ENCODE results near the gene DHPS. TPM values are rescaled to one million over a fixed set of nuclear protein-coding genes. Genes with fewer than 3 reads are reported as not detected.
"Not testable (repeated sequence)": the region's sequence is repeated elsewhere in the genome, so short reads cannot be mapped to it uniquely, and the experiment has no call there.

DHPS gene
- total RNA-seq: 58.6 and 60.9 TPM in 2 replicates

DNA sequence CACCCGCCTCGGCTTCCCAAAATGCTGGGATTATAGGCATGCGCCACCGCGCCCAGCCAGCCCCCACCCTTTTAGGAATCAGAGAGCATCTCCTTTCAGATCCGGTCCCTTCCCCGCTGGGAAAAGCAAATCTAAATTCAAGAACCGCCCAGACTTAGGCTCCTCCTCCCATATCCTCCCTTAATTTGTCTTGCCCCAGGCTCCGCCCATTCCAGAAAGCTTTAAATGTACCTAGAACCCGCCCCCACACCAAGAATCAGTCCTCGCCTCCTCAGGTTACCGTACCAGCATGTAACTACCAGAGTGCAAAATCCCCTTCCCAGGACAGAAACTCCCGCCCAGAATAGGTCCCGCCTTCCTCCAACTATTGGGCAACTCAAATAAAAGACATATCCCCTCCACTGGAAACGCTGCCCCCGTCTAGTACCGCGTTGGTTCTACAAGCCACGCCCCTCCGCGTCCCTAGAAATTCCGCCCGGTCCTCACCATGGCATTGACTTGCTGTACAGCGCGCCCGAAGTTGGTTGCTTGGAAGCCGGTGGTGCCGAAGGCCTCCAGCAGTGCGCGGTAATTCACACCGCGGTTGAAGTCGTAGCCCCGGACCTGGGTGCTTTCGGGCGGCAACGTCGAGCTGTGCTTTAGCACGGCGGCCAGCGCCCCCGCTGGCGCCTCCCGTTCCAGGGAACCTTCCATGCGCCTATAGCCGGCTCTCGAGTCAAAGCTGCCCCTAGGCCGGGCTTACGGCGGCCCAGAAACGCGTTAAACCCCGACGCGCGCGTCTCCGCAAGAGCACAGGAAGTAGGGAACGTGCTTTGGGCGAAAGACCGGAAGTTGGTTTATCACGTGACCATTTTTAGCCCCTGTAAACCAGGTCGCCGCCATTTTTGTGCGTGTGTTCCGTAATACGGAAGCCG lies at the start of gene DHPS:
Gene DHPS, minus strand, starts transcription at position 807 of the 914 bp plus-strand sequence. Its CDS starts 114 bp downstream, at position 693.
- DNase-seq (ENCODE audit: low read depth, low spot score): peak; percentile 93

- no peak for DNase-seq (ENCODE audit: low read depth, low spot score)
Measured at GRCh38 chr19:12731337-12731736, 49.7 kb upstream of the DHPS start.

DNA sequence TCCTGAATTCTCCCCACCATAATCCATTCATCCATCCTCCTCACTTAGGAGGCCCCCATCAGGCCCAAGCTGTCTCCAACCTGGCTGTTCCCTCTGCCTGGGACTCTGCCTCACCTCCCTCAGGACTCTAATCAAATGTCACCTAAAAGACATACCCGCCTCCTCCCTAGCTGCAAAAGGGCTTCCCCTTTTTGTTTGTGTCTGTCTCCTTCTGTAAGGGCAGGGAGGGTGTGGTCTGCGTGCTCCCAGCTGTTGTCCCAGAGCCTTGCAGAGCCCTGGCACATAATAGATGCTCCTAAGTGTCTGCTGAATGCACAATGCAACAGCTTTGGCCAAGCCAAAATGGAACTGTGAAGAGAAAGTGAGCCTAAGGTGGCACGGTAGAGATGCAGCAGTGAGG lies 48.4 kb upstream of the DHPS start:
- no peak for DNase-seq (ENCODE audit: low read depth, low spot score)

DNA sequence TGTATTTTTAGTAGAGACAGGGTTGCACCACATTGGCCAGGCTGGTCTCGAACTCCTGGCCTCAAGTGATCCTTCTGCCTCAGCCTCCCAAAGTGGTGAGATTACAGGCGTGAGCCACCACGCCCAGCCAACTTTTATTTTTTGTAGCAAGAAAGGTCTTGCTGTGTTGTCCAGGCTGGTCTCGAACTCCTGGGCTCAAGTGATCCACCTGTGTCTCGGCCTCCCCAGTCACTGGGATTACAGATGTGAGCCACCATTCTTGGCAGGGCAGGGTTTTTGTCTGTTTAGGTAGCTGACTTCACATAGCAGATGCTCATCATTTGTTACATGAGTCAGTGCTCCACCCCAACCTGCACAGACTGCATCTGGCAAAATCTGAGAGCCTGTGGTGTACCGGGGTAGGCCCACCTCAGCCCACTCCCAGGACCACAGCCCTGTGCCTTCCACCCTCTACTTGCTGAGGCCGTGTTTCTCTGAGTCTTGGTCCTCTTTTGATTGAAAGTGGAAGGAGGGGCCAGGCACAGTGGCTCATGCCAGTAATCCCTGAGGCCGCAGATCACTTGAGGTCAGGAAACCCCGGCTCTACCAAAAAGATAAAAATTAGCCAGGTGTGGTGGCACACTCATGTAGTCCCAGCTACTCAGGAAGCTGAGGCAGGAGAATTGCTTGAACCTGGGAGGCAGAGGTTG lies 46.2 kb upstream of the DHPS start:
- DNase-seq (ENCODE audit: low read depth, low spot score): no peak

GRCh38 chr19:12726988-12727316 lies 45.3 kb upstream of the DHPS start:
- DNase-seq (ENCODE audit: low read depth, low spot score): no peak

DNA sequence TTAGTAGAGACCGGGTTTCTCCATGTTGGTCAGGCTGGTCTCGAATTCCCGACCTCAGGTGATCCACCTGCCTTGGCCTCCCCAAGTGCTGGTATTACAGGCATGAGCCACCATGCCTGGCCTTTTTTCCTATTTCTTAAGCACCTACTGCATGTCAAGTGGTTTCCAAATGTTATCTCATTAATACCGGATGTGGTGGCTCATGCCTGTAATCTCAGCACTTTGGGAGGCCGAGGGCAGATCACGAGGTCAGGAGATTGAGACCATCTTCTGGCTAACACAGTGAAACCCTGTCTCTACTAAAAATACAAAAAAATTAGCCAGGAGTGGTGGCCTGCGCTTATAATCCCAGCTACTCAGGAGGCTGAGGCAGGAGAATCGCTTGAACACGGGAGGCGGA lies 43.9 kb upstream of the DHPS start:
- not testable (repeated sequence) for DNase-seq (ENCODE audit: low read depth, low spot score)

DNA sequence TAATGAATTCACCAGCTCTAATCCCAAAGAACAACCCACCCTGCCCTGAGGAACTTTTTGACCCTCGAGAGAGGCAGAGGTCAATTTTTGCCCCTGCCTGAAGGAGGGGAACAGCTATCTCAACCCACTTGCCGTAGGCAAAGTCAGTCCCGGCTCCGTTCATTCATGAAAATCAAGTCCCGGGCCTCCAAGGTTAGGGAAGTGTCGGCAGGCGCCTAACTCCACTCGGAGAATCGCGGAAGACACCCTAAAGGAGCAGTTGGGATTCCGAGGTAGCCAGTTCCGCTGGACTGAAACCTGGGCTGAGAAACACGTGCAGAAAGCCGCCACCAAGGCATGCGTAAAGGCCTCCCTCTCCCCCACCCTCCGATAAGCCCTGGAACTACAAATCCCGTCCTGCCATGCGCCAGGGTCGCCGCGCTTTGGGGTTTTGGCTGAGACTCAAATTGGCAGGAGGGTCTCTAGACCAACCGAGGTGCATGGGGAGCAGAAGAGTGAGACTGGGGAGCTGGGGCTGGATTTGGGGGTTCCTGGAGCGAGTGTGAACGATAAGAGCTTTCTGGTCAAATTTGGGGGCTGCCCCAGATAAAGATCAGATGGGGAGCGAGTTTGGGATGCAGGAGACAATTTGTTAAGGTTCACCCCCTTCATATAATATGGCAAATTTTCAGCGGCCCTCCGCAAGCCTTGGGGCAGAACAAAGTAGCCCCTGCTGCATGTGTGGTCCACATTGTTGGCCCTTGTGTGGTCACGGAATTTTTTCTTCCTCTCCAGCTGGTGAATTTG lies 42.2 kb upstream of the DHPS start, which contains the start of gene TNPO2:
Gene TNPO2, minus strand, starts transcription at position 292 of the 786 bp plus-strand sequence. CDS start 2,955 bp downstream, outside the sequence.
- no peak for DNase-seq (ENCODE audit: low read depth, low spot score)

DNA sequence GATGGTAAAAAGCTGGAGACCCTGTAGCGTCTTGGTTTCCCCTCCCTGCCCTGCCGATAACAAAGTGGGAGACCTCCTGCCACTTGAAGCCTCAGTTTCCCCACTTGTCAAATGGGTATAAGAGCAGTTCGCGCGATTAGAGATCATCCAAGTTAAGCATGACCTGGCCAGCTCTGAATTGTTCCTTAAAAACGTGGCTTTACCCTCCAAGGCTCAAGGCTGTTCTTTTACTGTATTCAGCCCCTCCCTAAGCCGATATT lies 41.6 kb upstream of the DHPS start:
- DNase-seq (ENCODE audit: low read depth, low spot score): no peak

DNA sequence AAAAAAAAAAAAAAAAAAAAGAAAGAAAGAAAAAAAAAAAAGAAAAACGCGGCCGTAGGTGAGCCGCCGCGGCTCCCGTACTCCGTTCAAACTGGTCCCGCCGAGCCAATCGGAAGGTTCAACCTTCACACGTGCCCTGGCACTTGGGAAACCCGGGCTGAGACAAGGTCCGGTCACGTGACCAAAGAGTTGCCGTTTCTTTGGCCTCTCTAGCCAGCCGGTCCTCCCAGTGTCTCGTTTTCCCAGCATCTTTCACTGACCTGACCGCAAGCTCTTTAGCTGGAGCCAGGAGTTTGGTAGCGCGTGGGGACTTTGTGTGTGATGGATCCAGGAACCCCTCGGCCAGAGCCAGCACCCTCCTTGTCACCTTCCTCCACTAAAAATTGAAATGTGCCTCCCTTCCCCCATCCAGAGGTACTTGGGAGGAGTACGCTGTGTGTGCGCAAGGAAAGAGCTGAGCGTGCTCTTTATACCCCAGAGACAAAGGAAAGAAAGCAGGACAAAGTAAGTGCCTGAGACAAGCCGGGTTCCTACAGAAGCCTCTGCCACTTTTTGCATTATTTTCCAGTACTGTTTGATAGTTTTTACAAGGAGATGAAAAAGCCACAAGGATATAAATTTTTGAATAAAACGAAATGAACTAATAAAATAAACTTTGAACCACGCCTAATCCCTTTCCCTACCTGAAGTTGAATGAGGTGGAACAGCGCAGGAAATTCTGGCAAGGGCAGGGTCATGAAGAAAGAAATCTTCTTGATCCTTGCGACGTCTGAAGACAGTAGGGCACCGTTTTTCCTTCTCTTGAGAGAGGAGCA lies 41.1 kb upstream of the DHPS start:
- DNase-seq (ENCODE audit: low read depth, low spot score): peak; percentile 98

DNA sequence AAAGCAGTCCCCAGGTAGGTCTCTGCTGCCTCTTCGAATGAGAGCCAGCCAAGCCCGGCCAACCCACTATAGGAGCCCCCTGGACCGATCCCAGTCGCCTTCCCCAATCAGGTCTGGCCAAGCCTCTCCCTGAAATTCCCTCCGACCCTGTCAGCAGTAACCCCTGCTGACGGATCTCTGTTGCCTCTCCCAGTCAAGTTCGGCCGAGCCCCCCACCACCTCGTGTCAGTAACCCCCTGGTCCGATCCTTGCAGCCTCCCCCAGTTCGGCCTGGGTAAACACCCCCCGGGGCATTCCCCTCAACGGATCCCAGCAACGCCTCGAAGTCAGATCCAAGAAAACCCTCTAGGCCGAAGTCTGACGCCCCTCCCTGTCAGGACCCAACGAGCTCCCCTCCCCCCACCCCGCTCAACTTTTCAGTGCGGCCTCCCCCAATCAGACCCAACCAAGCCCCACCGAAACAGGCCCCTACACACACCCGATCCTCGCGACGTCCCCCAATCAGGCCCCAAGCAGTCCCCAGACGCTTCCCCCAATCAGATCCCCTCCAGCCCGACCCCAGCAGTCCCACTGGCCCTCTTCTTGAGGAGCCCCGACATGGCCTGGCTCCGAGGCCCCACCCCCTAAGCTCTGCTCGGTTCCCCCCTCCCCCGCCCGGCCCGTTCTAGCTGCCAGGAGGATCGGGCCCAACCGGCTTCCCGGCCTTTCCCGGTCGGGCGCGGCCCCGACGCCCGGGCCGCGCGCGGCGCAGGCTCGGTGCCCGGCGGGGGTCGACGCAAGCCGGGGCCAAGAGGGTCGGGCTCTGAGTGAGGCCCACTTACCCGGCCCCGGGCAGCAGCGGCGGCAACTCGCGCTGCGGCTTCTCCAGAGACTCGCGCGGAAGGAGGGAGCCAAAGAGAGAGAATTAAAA lies 40.2 kb upstream of the DHPS start:
- DNase-seq (ENCODE audit: low read depth, low spot score): no peak

DNA sequence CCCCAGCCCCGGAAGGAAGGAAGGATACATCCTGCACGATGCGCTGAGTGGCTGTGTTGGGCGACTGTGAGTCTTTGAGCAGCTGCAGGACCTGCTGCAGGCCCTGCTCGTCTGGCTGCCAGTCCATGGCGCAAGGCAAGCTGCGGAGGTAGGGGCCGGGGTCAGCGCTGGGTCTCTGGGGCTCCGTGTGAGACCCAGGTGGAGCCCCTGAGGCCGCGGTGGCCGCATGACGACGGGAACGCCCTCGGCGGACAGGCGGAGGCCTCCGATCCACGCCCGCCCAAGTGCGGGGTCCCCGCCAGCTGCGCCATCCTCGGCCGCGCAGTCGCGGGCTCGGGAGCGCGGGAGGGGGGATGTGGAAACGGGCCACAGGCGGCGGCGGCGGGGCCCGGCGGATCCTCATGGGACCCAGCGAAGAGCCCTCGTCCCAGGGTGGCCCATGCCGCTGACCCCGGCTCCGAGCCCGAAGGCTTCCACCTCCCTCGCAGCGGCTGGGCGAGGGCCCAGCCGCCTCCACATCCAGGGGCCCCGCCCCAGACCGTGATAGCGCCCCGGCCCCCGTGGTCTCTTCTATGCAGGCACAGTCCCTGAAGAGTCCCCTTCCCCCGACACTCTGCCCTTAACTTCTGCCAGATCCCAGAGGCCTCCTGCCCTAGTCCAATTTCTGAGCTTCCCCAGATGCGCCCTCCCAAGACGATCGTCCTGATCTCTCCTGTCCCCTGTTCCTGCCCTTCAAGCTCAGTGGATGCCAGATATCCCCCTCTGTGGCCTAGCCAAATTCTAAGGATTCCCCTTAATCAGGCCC lies 39.4 kb upstream of the DHPS start:
- DNase-seq (ENCODE audit: low read depth, low spot score): no peak

DNA sequence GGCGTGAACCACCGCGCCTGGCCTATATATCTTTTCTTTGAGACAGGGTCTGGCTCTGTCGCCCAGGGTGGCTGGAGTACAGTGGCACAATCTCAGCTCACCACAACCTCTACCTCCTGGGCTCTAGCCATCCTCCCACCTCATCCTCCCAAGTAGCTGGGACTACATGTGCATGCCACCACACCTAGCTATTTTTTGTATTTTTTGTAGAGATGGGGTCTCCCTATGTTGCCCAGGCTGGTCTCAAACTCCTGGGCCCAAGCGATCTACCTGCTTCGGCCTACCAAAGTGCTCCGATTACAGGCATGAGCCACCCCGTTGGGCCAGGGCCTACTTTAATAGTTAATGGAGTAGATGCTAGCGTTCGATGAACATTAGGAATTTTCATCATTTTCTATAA lies 38.6 kb upstream of the DHPS start:
- no peak for DNase-seq (ENCODE audit: low read depth, low spot score)

DNA sequence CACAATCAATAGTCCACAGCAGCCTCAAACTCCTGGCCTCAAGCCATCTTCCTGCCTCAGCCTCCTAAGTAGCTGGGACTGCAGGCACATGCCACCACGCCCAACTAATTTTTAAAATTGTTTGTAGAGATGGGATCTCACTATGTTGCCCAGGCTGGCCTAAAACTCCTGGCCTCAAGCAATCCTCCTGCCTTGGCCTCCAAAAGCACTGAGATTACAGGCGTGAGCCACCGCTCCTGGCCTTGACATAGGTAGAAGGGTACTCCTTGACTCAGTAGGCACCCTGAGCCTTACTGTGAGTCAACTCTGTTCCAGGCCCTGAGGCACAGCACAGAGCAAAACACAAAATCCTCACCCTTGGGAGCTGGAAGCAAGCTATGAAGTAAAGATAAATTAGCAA lies 34.2 kb upstream of the DHPS start:
- DNase-seq (ENCODE audit: low read depth, low spot score): no peak

- DNase-seq (ENCODE audit: low read depth, low spot score): no peak
Measured at GRCh38 chr19:12715102-12715501, 33.4 kb upstream of the DHPS start.

- DNase-seq (ENCODE audit: low read depth, low spot score): not testable (repeated sequence)
Measured at GRCh38 chr19:12713304-12713703, 31.6 kb upstream of the DHPS start.

DNA sequence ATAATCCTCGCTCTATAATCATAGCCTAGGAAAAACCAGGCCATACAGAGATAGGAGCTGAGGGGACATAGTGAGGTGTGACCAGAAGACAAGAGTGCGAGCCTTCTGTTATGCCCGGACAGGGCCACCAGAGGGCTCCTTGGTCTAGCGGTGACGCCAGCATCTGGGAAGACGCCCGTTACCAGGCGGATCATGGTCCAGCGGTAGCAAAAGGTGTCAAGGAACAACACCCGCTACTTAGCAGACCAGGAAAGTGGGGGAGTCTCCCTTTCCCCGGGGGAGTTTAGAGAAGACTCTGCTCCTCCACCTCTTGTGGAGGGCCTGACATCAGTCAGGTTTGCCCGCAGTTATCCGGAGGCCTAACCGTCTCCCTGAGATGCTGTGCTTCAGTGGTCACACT lies 30.4 kb upstream of the DHPS start:
- not testable (repeated sequence) for DNase-seq (ENCODE audit: low read depth, low spot score)

DNA sequence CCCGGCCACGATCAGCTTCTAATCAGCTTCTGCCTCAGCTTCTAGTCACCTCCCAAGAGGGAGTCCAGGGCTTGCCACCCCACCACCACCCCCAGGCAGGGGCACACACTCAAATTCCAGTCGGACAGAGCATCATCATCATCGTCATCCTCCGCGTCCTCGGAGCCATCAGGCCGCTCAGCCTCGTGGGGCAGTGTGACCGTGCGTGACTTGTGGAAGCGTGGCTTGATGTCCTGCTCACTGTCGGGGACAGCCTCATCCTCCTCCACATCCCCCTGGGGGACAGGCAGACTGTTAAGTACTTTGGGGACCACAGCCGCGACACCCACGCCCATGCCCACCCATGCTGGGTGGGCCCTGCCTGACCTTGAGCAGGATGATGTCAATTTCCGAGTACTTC lies 29.5 kb upstream of the DHPS start:
- DNase-seq (ENCODE audit: low read depth, low spot score): no peak

- DNase-seq (ENCODE audit: low read depth, low spot score): no peak
Measured at GRCh38 chr19:12708641-12709040, 27.0 kb upstream of the DHPS start.

GRCh38 chr19:12706332-12706718 lies 24.6 kb upstream of the DHPS start:
- no peak for DNase-seq (ENCODE audit: low read depth, low spot score)
